OCI-LY1 (cell line): ENCODE data around the gene CCDC60.

Experiments
- EZH2 ChIP-seq: fragments of 200-600 bp; sonication (generic), shearing (Covaris generic); IDR thresholded peaks from 2 replicates; pipeline ENCODE4 v1.8.0; 2017; ENCODE audit warnings: borderline replicate concordance, mixed run types, mild to moderate bottlenecking, antibody characterized with exemption, low read length, moderate library complexity, mixed read lengths
- TF ChIP-seq, protein P1 (sequence below): fragments of 200-600 bp; sonication (generic), shearing (Covaris generic); IDR thresholded peaks from 2 replicates; pipeline ENCODE4 v1.5.1; 2017; ENCODE audit warnings: mild to moderate bottlenecking, antibody characterized with exemption, low read length, moderate library complexity, mixed read lengths

GRCh38 chr12:119459481-119459880, 125.0 kb downstream of the CCDC60 start:
- TF ChIP-seq, protein P1, sequence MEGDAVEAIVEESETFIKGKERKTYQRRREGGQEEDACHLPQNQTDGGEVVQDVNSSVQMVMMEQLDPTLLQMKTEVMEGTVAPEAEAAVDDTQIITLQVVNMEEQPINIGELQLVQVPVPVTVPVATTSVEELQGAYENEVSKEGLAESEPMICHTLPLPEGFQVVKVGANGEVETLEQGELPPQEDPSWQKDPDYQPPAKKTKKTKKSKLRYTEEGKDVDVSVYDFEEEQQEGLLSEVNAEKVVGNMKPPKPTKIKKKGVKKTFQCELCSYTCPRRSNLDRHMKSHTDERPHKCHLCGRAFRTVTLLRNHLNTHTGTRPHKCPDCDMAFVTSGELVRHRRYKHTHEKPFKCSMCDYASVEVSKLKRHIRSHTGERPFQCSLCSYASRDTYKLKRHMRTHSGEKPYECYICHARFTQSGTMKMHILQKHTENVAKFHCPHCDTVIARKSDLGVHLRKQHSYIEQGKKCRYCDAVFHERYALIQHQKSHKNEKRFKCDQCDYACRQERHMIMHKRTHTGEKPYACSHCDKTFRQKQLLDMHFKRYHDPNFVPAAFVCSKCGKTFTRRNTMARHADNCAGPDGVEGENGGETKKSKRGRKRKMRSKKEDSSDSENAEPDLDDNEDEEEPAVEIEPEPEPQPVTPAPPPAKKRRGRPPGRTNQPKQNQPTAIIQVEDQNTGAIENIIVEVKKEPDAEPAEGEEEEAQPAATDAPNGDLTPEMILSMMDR, result no peak
- no peak for TF ChIP-seq EZH2
